Hepatocyte (in vitro differentiated cells): ENCODE measurements around the gene MPC1. TPM values are rescaled to one million over a fixed set of nuclear protein-coding genes. Genes with fewer than 3 reads are reported as not detected.

Experiments
- DNase-seq: peaks from one replicate; pipeline ENCODE4 v3.0.0-alpha.2; 2016; ENCODE audit warnings: low spot score
- H2AFZ ChIP-seq: fragments of 200-600 bp; sonication (generic); 2 replicates; pipeline ENCODE4 v1.6.0; 2016; ENCODE audit warnings: antibody characterized with exemption, mild to moderate bottlenecking
- H3K27ac ChIP-seq: fragments of 200-600 bp; sonication (generic); 2 replicates; pipeline ENCODE4 v1.5.1; 2016; ENCODE audit warnings: mild to moderate bottlenecking
- H3K27me3 ChIP-seq: fragments of 200-600 bp; sonication (generic); 2 replicates; pipeline ENCODE4 v1.6.1; 2016
- H3K36me3 ChIP-seq: fragments of 200-600 bp; sonication (generic); replicated peaks from 2 replicates; pipeline ENCODE4 v1.5.1; 2016; ENCODE audit warnings: low read depth; ENCODE audit not compliant: insufficient read depth
- H3K4me1 ChIP-seq: fragments of 200-600 bp; sonication (generic); 2 replicates; pipeline ENCODE4 v1.5.1; 2016; ENCODE audit warnings: mild to moderate bottlenecking, moderate library complexity; ENCODE audit not compliant: insufficient read depth
- H3K4me2 ChIP-seq: fragments of 200-600 bp; sonication (generic); 2 replicates; pipeline ENCODE4 v1.6.0; 2016
- H3K4me3 ChIP-seq: fragments of 200-600 bp; sonication (generic); 2 replicates; pipeline ENCODE4 v1.5.1; 2016; ENCODE audit warnings: mild to moderate bottlenecking
- H3K79me2 ChIP-seq: fragments of 200-600 bp; sonication (generic); 2 replicates; pipeline ENCODE4 v1.6.0; 2017; ENCODE audit warnings: mild to moderate bottlenecking
- H3K9me2 ChIP-seq: fragments of 200-600 bp; sonication (generic); replicated peaks from 2 replicates; pipeline ENCODE4 v1.6.0; 2017; ENCODE audit warnings: mild to moderate bottlenecking; ENCODE audit not compliant: insufficient read depth
- H3K9me3 ChIP-seq: fragments of 200-600 bp; sonication (generic); 2 replicates; pipeline ENCODE4 v1.5.1; 2016; ENCODE audit warnings: low read depth, mild to moderate bottlenecking
- H4K20me1 ChIP-seq: fragments of 200-600 bp; sonication (generic); 2 replicates; pipeline ENCODE4 v1.6.0; 2016; ENCODE audit warnings: mild to moderate bottlenecking; ENCODE audit not compliant: insufficient read depth, poor library complexity, severe bottlenecking
- CTCF ChIP-seq: fragments of 200-600 bp; sonication (generic); IDR thresholded peaks from 2 replicates; pipeline ENCODE4 v1.5.1; 2016; ENCODE audit warnings: antibody characterized with exemption, mild to moderate bottlenecking; ENCODE audit not compliant: poor library complexity
- EZH2 ChIP-seq: fragments of 200-600 bp; sonication (generic); IDR thresholded peaks from 2 replicates; pipeline ENCODE4 v1.6.1; 2016; ENCODE audit warnings: antibody characterized with exemption, mild to moderate bottlenecking, borderline replicate concordance
- EZH2phosphoT487 ChIP-seq: fragments of 200-600 bp; sonication (generic); IDR thresholded peaks from one replicate; pipeline ENCODE4 v1.6.1; 2018; ENCODE audit warnings: antibody characterized with exemption, mild to moderate bottlenecking, low read depth, moderate library complexity; ENCODE audit not compliant: unreplicated experiment, severe bottlenecking
- WGBS: methylation state at CpG from one replicate; pipeline ENCODE4 v1.1.6; 2016; ENCODE audit warnings: low lambda C conversion rate; ENCODE audit errors: missing lambda C conversion rate; 5-methylcytosine and 5-hydroxymethylcytosine counted together
- polyA plus RNA-seq: library from polyadenylated mRNA; unstranded; fragments of >200 nt; fragmentation: Nextera tagmentation; extraction: Ambion mirVana; gene quantifications from 2 replicates; pipeline ENCODE4 v1.2.1, GENCODE V29; 2016
- total RNA-seq: library from RNA; depleted of rRNA; stranded (reverse); fragments of >200 nt; gene quantifications from 2 replicates; pipeline ENCODE4 v1.2.3, GENCODE V29; 2014

Gene MPC1
- total and polyA plus RNA-seq, 2 experiments from 2014 or later = 70.2 to 75.4 TPM

GRCh38 chr6:166354143-166354542 lies 28.6 kb downstream of the MPC1 start:
- Histone ChIP-seq H3K4me2 (no peak overlapping the region), H3K4me3 (no peak overlapping the region), H2AFZ (no peak overlapping the region), H3K27me3 (no peaks in the 10 kb centered on the region), H3K9me3 (no peaks in the 10 kb centered on the region), H3K4me1 (no peaks in the 10 kb centered on the region), H3K9me2 (no peaks in the 10 kb centered on the region), H4K20me1 (no peaks in the 10 kb centered on the region), H3K36me3 (no peaks in the 10 kb centered on the region), H3K27ac (no peak overlapping the region), H3K79me2 (no peaks in the 10 kb centered on the region)
- 82% methylated on average over 4 of the region's 4 CpGs for WGBS
- DNase-seq = no peak
- no peak for TF ChIP-seq EZH2phosphoT487
- no peak for TF ChIP-seq EZH2
- TF ChIP-seq CTCF = no peak

- no peaks in the 10 kb centered on the region for H3K9me2 ChIP-seq
- no peak for DNase-seq
- no peak overlapping the region for H3K4me3 ChIP-seq
- H2AFZ ChIP-seq = no peak overlapping the region
- H3K36me3 ChIP-seq = no peaks in the 10 kb centered on the region
- no peak overlapping the region for H3K4me2 ChIP-seq
- no peak overlapping the region for H3K27ac ChIP-seq
- no peaks in the 10 kb centered on the region for H3K9me3 ChIP-seq
- H3K79me2 ChIP-seq = no peaks in the 10 kb centered on the region
- no peaks in the 10 kb centered on the region for H4K20me1 ChIP-seq
- TF ChIP-seq CTCF (no peak), EZH2 (no peak), EZH2phosphoT487 (no peak)
- H3K4me1 ChIP-seq = no peaks in the 10 kb centered on the region
- 63% methylated on average over 1 of the region's 1 CpG for WGBS
- no peaks in the 10 kb centered on the region for H3K27me3 ChIP-seq
These were observed 29.2 kb downstream of the MPC1 start for GRCh38 chr6:166353507-166353906.

- Histone ChIP-seq H3K4me1 (no peaks in the 10 kb centered on the region), H3K36me3 (no peaks in the 10 kb centered on the region), H3K27me3 (no peaks in the 10 kb centered on the region), H3K9me3 (no peaks in the 10 kb centered on the region), H3K9me2 (no peaks in the 10 kb centered on the region), H4K20me1 (no peaks in the 10 kb centered on the region), H2AFZ (no peak overlapping the region), H3K4me3 (no peak overlapping the region), H3K79me2 (no peaks in the 10 kb centered on the region), H3K4me2 (no peak overlapping the region), H3K27ac (peak overlapping the region; percentile 35)
- DNase-seq = no peak
- TF ChIP-seq EZH2phosphoT487 = no peak
- TF ChIP-seq EZH2 = no peak
- no peak for TF ChIP-seq CTCF
These were observed 29.8 kb downstream of the MPC1 start for GRCh38 chr6:166352923-166353322.

GRCh38 chr6:166351715-166352285 lies 30.9 kb downstream of the MPC1 start:
- TF ChIP-seq CTCF (no peak), EZH2phosphoT487 (no peak), EZH2 (no peak)
- Histone ChIP-seq H3K4me2 (peak overlapping the region; percentile 58), H4K20me1 (no peaks in the 10 kb centered on the region), H3K36me3 (no peaks in the 10 kb centered on the region), H3K27ac (peak overlapping the region; percentile 35), H3K4me3 (no peak overlapping the region), H3K9me2 (no peaks in the 10 kb centered on the region), H3K9me3 (no peaks in the 10 kb centered on the region), H2AFZ (no peak overlapping the region), H3K4me1 (no peaks in the 10 kb centered on the region), H3K27me3 (no peaks in the 10 kb centered on the region), H3K79me2 (no peaks in the 10 kb centered on the region)
- DNase-seq = peak; percentile 53
- WGBS = 23% methylated on average over 4 of the region's 4 CpGs
